Upper lobe of left lung (tissue), 6 donors: Measurements from ENCODE around the gene MASP2. TPM values are rescaled to one million over a fixed set of nuclear protein-coding genes. Genes with fewer than 3 reads are reported as not detected.

Source experiments
- ATAC-seq, 2 donors: fragments of 200-7000 bp; cut with Tn5 transposase; one replicate each; pipeline ENCODE4 v1.9.1; 2022; ENCODE audit warnings: mild to moderate bottlenecking in 2 of 2, moderate library complexity in 2 of 2; ENCODE audit not compliant: low FRiP score in 2 of 2
- DNase-seq, 2 donors: peaks; one replicate each; pipeline ENCODE4 v3.0.0-alpha.2; 2019 to 2020
- H3K27ac ChIP-seq, 4 donors: fragments of 200-600 bp; sonication (generic); one replicate each; pipeline ENCODE4 v1.5.1; 2016 to 2019
- H3K27me3 ChIP-seq, 4 donors: fragments of 200-600 bp; sonication (generic); one replicate each; pipeline ENCODE4 v1.5.1; 2017 to 2019
- H3K36me3 ChIP-seq, 4 donors: fragments of 200-600 bp; sonication (generic); one replicate each; pipeline ENCODE4 v1.5.1; 2016 to 2019
- H3K4me1 ChIP-seq, 4 donors: fragments of 200-600 bp; sonication (generic); one replicate each; pipeline ENCODE4 v1.5.1; 2018 to 2019
- H3K4me3 ChIP-seq, 4 donors: fragments of 200-600 bp; sonication (generic); one replicate each; pipeline ENCODE4 v1.5.1; 2017 to 2019; ENCODE audit warnings: mild to moderate bottlenecking in 2 of 4, moderate library complexity in 1 of 4
- H3K9me3 ChIP-seq, 4 donors: fragments of 200-600 bp; sonication (generic); one replicate each; pipeline ENCODE4 v1.5.1; 2018 to 2019
- CTCF ChIP-seq, 6 experiments: fragments of 450-650 bp in 4 of 6; fragments of 200-600 bp in 2 of 6; sonication (generic) in 2 of 6; IDR thresholded peaks; one replicate each; pipeline ENCODE4 v1.5.1; 2016 to 2019; ENCODE audit warnings: antibody characterized with exemption in 6 of 6
- EP300 ChIP-seq, 4 donors: sonication (generic); formaldehyde crosslinking; IDR thresholded peaks; one replicate each; pipeline ENCODE4 v1.5.1; 2017; ENCODE audit warnings: antibody characterized with exemption in 4 of 4, control low read depth in 2 of 4
- POLR2A ChIP-seq, 4 donors: fragments of 450-650 bp; IDR thresholded peaks; one replicate each; pipeline ENCODE4 v1.5.1; 2016 to 2017; ENCODE audit warnings: antibody characterized with exemption in 4 of 4, mild to moderate bottlenecking in 2 of 4
- POLR2AphosphoS5 ChIP-seq, 2 donors: sonication (generic); formaldehyde crosslinking; IDR thresholded peaks; one replicate each; pipeline ENCODE4 v1.5.1; 2017; ENCODE audit warnings: antibody characterized with exemption in 2 of 2
- WGBS, 2 donors: methylation state at CpG; one replicate each; pipeline ENCODE4 v1.1.5; 2017 to 2018; 5-methylcytosine and 5-hydroxymethylcytosine counted together
- total RNA-seq, 6 donors: library from RNA; depleted of rRNA in 4 of 6; stranded (reverse); fragments of >200 nt in 4 of 6; gene quantifications; one replicate each; pipeline versions ENCODE4 v1.1.0 to v1.2.1, GENCODE V29; 2016 to 2021
- donor health status: DM: no; HTN: no; CAD: no; lungs with moderate emphysema.
- donor health status: DM: no; HTN: yes; CAD: no; lungs with severe emphysema.

MASP2 gene
- total RNA-seq, 6 donors from 2014 or later: not detected

DNA sequence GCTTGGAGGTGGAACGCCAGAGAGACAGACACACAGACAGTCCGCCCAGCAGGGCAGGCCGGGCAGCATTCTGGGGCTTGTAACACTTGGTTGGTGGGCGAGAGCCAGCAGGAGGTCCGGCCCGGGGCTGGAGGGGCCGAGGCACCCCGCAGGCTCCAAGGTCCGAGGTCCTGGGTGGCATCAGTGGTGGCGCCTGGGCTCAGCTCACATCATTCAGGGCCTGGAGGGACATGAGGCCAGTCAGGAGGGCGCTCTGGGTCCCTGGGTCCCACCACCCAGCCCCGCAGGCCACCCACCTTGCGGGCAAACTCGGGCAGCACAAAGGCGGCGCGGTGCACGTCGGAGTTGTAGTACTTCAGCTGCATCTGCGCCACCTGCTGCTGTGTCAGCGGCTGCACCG lies 7.6 kb upstream of the MASP2 start:
- ATAC-seq: no peak

GRCh38 chr1:11054181-11054580 lies 7.1 kb upstream of the MASP2 start:
- ATAC-seq (no peak), DNase-seq (no peak)
- 79% methylated on average over 7 of the region's 7 CpGs; no CpG with 5 or more reads in 1 of the 2 donors for WGBS, 2 donors
- peaks cover 6 to 40% (median 31%) of the 10 kb centered on the region in 4 donors for H3K36me3 ChIP-seq
- TF ChIP-seq POLR2AphosphoS5 (IDR thresholded peaks at IDR 0.05): no peak
- TF ChIP-seq EP300 (IDR thresholded peaks at IDR 0.05): no peak
- no peak for TF ChIP-seq CTCF (IDR thresholded peaks at IDR 0.05)
- TF ChIP-seq POLR2A (IDR thresholded peaks at IDR 0.05): no peak
- no peak overlapping the region for H3K4me3 ChIP-seq
- H3K9me3 ChIP-seq: no peaks in the 10 kb centered on the region
- peaks cover 8 to 15% (median 9%) of the 10 kb centered on the region in 4 donors for H3K4me1 ChIP-seq
- no peaks in the 10 kb centered on the region for H3K27me3 ChIP-seq
- H3K27ac ChIP-seq: no peak overlapping the region

More for the DNA sequence above, 7.6 kb upstream of the MASP2 start:
- Histone ChIP-seq H3K9me3 (no peaks in the 10 kb centered on the region), H3K4me1 (peaks cover 8 to 16% (median 13%) of the 10 kb centered on the region in 4 donors), H3K27ac (no peak overlapping the region), H3K27me3 (no peaks in the 10 kb centered on the region), H3K36me3 (peaks cover 6 to 40% (median 31%) of the 10 kb centered on the region in 4 donors), H3K4me3 (no peak overlapping the region)
- TF ChIP-seq EP300 (IDR thresholded peaks at IDR 0.05) (no peak), POLR2AphosphoS5 (IDR thresholded peaks at IDR 0.05) (no peak), CTCF (IDR thresholded peaks at IDR 0.05) (no peak), POLR2A (IDR thresholded peaks at IDR 0.05) (no peak)
- DNase-seq: no peak
- WGBS, 2 donors: 84 to 92% methylated on average over 11 to 20 of the region's 22 CpGs

GRCh38 chr1:11053758-11054137 lies 6.7 kb upstream of the MASP2 start:
- H3K36me3 ChIP-seq: peaks cover 6 to 40% (median 31%) of the 10 kb centered on the region in 4 donors
- H3K4me3 ChIP-seq: no peak overlapping the region
- peaks cover 3 to 10% (median 4%) of the 10 kb centered on the region in 4 donors for H3K4me1 ChIP-seq
- no peaks in the 10 kb centered on the region for H3K9me3 ChIP-seq
- H3K27ac ChIP-seq: no peak overlapping the region
- TF ChIP-seq POLR2AphosphoS5 (IDR thresholded peaks at IDR 0.05) (no peak), EP300 (IDR thresholded peaks at IDR 0.05) (no peak), POLR2A (IDR thresholded peaks at IDR 0.05) (no peak), CTCF (IDR thresholded peaks at IDR 0.05) (no peak)
- 63 to 67% methylated on average over 2 to 10 of the region's 10 CpGs for WGBS, 2 donors
- no peaks in the 10 kb centered on the region for H3K27me3 ChIP-seq
- peak; percentile 29 to 44 for ATAC-seq
- DNase-seq: no peak

GRCh38 chr1:11052839-11053757 lies 6.1 kb upstream of the MASP2 start:
- H3K27ac ChIP-seq: no peak overlapping the region
- ATAC-seq (no peak), DNase-seq (no peak)
- H3K4me3 ChIP-seq: no peak overlapping the region
- H3K36me3 ChIP-seq: peaks cover 6 to 40% (median 31%) of the 10 kb centered on the region in 4 donors
- H3K4me1 ChIP-seq: peaks cover 0 to 6% (median 0%) of the 10 kb centered on the region in 4 donors
- no peaks in the 10 kb centered on the region for H3K9me3 ChIP-seq
- 3 to 35% methylated on average over 11 to 29 of the region's 29 CpGs for WGBS, 2 donors
- TF ChIP-seq EP300 (IDR thresholded peaks at IDR 0.05) (no peak), POLR2A (IDR thresholded peaks at IDR 0.05) (no peak), CTCF (IDR thresholded peaks at IDR 0.05) (no peak), POLR2AphosphoS5 (IDR thresholded peaks at IDR 0.05) (no peak)
- no peaks in the 10 kb centered on the region for H3K27me3 ChIP-seq
